H1 (cell line): ENCODE results near the gene PDZRN3. TPM values are rescaled to one million over a fixed set of nuclear protein-coding genes. Genes with fewer than 3 reads are reported as not detected.

Experiments used
- CHD1 ChIP-seq: IDR thresholded peaks from 2 replicates; pipeline ENCODE4 v1.6.1; 2012; ENCODE audit warnings: low read depth, low read length, improper control_type of control experiment
- CTBP2 ChIP-seq: IDR thresholded peaks from 2 replicates; pipeline ENCODE4 v1.7.0; 2011; ENCODE audit warnings: borderline replicate concordance, mild to moderate bottlenecking, moderate library complexity, mixed read lengths, low read length; ENCODE audit not compliant: insufficient read depth, insufficient read length
- KDM1A ChIP-seq: fragments of 200-600, 300-600 bp; sonication (generic); IDR thresholded peaks from 2 replicates; pipeline ENCODE4 v1.7.1; 2016; ENCODE audit warnings: mild to moderate bottlenecking, low read length, borderline replicate concordance
- NRF1 ChIP-seq: IDR thresholded peaks from 2 replicates; pipeline ENCODE4 v1.6.1; 2011; ENCODE audit warnings: mild to moderate bottlenecking, low read depth, low read length, improper control_type of control experiment
- POU5F1 ChIP-seq: IDR thresholded peaks from 2 replicates; pipeline ENCODE4 v1.6.1; 2011; ENCODE audit warnings: low read depth, mild to moderate bottlenecking, low read length, moderate library complexity
- SAP30 ChIP-seq: fragments of 300-600 bp; sonication (generic); IDR thresholded peaks from 2 replicates; pipeline ENCODE4 v1.7.1; 2012; ENCODE audit warnings: low read length, moderate library complexity, mild to moderate bottlenecking, inconsistent platforms; ENCODE audit not compliant: insufficient read depth, insufficient replicate concordance
- TEAD4 ChIP-seq: IDR thresholded peaks from 2 replicates; pipeline ENCODE4 v1.6.1; 2012; ENCODE audit warnings: low read depth, low read length, inconsistent platforms, mixed read lengths
- polyA plus RNA-seq, 7 experiments: library from polyadenylated mRNA; depleted of rRNA in 3 of 7; stranded (reverse) in 5 of 7; unstranded in 2 of 7; fragments of >200 nt in 5 of 7; fragments of 200-250 nt in 2 of 7; gene quantifications; 1 replicate in 5 of 7; 2 replicates in 1 of 7; 4 replicates in 1 of 7; pipeline versions ENCODE4 v1.2.1 to v1.2.3, GENCODE V29; 2011 to 2013; ENCODE audit warnings: missing spikeins in 2 of 7, mixed read lengths in 2 of 7
- total RNA-seq: library from RNA; stranded (reverse); fragmentation: NEBNext Ultra II Directional; extraction: Animal tissue kit (Norgen Biotek cat#: 25700); gene quantifications from 2 replicates; pipeline ENCODE4 v1.2.1, GENCODE V29; 2021
- TF ChIP-seq, protein P1 (sequence below): IDR thresholded peaks from 2 replicates; pipeline ENCODE4 v1.6.1; 2011; ENCODE audit warnings: low read depth, mild to moderate bottlenecking, low read length; ENCODE audit not compliant: insufficient read depth

Gene PDZRN3
- total and polyA plus RNA-seq, 2 of the 8 experiments (the other 6 are each of a cell fraction or from before 2014, with no cell fraction given) = 4.2 to 20.5 TPM

- TF ChIP-seq, protein P1, sequence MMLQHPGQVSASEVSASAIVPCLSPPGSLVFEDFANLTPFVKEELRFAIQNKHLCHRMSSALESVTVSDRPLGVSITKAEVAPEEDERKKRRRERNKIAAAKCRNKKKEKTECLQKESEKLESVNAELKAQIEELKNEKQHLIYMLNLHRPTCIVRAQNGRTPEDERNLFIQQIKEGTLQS = no peak
- TF ChIP-seq KDM1A (no peak), CHD1 (no peak), CTBP2 (no peak), TEAD4 (no peak), POU5F1 (no peak), SAP30 (no peak), NRF1 (no peak)
Measured at GRCh38 chr3:73510334-73510733, 114.4 kb downstream of the PDZRN3 start (continued).
